ENCODE data around the gene ZSWIM3.
"Not testable (repeated sequence)": the region's sequence is repeated elsewhere in the genome, so short reads cannot be mapped to it uniquely, and the experiment has no call there.

ZSWIM3 gene

GRCh38 chr20:45890985-45891983, 33.9 kb downstream of the ZSWIM3 start, which contains the start of the genes CTSA and NEURL2:
CTSA (plus strand) TSS chr20:45891335; CDS start chr20:45891569, 234 bp downstream.
NEURL2 (minus strand) TSS chr20:45891208; CDS start chr20:45890991, 217 bp downstream.
- DNase-seq, result peak; percentile 72

GRCh38 chr20:45892049-45892825, 34.8 kb downstream of the ZSWIM3 start:
- no peak for DNase-seq

- no peak for DNase-seq
Measured at GRCh38 chr20:45892828-45893500, 35.5 kb downstream of the ZSWIM3 start.

- no peak for DNase-seq
Measured at GRCh38 chr20:45893831-45894230, 36.4 kb downstream of the ZSWIM3 start.

- DNase-seq, result no peak
Measured at GRCh38 chr20:45894797-45895196, 37.4 kb downstream of the ZSWIM3 start.

- no peak for DNase-seq
Measured at GRCh38 chr20:45896641-45897161, 39.3 kb downstream of the ZSWIM3 start.

- DNase-seq, result no peak
Measured at GRCh38 chr20:45897289-45897688, 39.9 kb downstream of the ZSWIM3 start.

GRCh38 chr20:45897692-45898091, 40.3 kb downstream of the ZSWIM3 start:
- DNase-seq, result no peak

- DNase-seq, result no peak
Measured at GRCh38 chr20:45898285-45898684, 40.9 kb downstream of the ZSWIM3 start.

GRCh38 chr20:45899046-45899835, 41.8 kb downstream of the ZSWIM3 start:
- DNase-seq, result no peak

GRCh38 chr20:45901332-45901731, 43.9 kb downstream of the ZSWIM3 start:
- DNase-seq, result not testable (repeated sequence)

GRCh38 chr20:45902199-45902701, 44.8 kb downstream of the ZSWIM3 start:
- DNase-seq, result no peak

- no peak for DNase-seq
Measured at GRCh38 chr20:45904583-45905504, 47.4 kb downstream of the ZSWIM3 start.

GRCh38 chr20:45905505-45906079, 48.2 kb downstream of the ZSWIM3 start:
- DNase-seq, result no peak

- DNase-seq, result no peak
Measured at GRCh38 chr20:45907219-45907948, 50.0 kb downstream of the ZSWIM3 start.

GRCh38 chr20:45908084-45908483, 50.7 kb downstream of the ZSWIM3 start:
- DNase-seq, result no peak

- no peak for DNase-seq
Measured at GRCh38 chr20:45909336-45909808, 52.0 kb downstream of the ZSWIM3 start.

GRCh38 chr20:45909817-45910669, 52.6 kb downstream of the ZSWIM3 start:
- no peak for DNase-seq

Data from NCI-H526 treated with DMSO at 0.1 percent for 48 hours (cell line).